Urothelium cell line (cell line): Measurements from ENCODE around the gene PARD3.

Source experiments
- DNase-seq: peaks from one replicate; pipeline ENCODE4 v3.0.0; 2011; ENCODE audit warnings: low spot score, mixed read lengths
- FAIRE-seq: peaks from 2 replicates; lab custom pipeline; 2011; peaks lifted over from hg19 to GRCh38; lab: Jason Lieb, UNC

Gene PARD3

GRCh38 chr10:34551295-34551694 is 263.8 kb downstream of the PARD3 start:
- no peak for DNase-seq
- FAIRE-seq = no peak

DNA sequence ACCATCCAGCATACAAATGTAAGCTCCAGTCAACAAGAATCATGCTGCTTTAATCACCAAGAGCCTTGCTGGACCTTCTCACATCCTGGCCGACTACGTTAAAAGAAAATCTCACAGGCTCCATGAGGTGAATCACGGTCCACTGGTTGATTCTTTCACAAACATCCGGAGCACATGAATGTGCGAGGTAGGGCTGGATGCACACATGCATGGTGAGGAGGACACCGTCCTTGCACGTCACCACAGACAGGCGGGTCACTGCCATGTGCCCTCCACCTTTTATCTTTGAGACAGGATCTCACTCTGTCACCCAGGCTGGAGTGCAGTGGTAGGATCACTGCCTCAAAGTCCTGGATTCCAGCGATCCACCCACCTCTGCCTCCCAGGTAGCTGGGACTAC is 265.1 kb downstream of the PARD3 start:
- FAIRE-seq = peak; percentile 46

GRCh38 chr10:34549001-34549400 is 266.1 kb downstream of the PARD3 start:
- FAIRE-seq = no peak
- no peak for DNase-seq

More for the DNA sequence above, 265.1 kb downstream of the PARD3 start:
- DNase-seq = no peak

GRCh38 chr10:34548466-34548865 is 266.6 kb downstream of the PARD3 start:
- no peak for DNase-seq
- no peak for FAIRE-seq

DNA sequence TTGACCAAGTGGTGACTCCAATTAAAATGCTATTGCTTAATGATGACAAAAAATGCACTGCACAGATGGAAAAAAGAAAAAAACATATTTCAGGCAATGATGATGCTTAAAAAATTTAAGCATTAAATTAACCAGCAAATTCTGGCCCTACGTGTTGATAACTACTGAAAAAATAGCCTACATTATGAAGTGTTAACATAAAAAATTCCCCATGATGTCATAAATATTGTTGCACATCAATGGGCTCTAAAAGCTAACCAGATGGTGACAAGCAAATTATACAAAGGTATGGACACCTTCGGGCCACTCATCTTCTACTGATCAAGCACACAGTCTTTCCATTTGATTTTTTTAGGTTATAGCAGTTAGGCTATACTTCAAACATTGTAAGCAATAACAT is 267.4 kb downstream of the PARD3 start:
- DNase-seq (no peak), FAIRE-seq (no peak)

DNA sequence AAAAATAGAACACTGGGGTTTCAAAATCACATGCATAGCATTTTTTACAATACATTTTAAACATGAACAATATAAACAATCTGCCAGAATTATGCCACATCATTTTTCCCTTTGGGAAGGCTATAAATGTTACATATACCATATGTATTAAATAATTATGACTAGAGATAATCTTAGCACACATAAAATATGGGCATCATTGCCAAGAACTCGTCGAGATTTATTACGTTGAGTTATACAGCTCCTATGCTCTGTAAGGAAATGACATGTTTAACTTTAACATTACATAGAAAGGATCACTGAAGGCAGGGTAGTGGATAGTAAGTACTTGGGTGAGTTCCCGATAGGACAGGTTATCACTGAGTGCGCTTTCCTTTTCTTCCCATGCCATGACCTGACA is 267.8 kb downstream of the PARD3 start:
- no peak for DNase-seq
- FAIRE-seq = no peak

DNA sequence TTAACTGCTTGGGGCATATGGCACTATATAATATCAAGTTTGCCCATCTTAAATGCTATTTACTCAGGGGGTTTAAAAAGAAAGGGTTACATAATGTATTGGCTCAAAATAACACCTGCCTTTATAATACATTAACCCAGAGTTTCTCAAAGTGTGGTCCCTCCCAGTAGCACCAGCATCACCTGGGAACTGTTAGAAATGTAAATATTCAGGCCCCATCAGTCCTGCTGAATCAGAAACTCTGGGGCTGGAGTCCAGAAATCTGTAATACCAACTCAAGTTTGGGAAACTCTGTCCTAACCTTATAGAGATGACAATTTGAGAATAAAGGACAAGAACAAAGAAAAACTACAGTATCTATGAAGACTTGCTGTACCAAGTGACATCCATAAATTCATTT is 270.7 kb downstream of the PARD3 start:
- no peak for FAIRE-seq
- DNase-seq = no peak

DNA sequence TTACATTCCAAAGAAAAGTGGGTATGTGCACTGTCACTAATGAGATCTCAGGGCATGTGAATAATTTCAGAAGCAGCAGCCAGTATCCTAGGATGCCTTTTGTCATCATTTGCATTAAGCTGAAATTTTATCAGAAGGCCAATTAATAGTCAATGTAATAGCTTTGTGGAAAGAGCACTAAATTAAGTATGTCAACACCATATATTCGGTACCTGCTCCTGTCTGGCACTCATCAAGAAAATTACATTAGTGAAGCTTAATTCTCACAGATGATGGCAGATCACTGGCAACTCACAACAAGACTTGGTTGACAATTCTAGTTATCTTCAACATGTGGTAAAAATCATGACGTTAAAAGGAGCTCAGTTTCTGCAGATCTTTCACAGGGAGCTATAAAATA is 271.4 kb downstream of the PARD3 start:
- no peak for FAIRE-seq
- no peak for DNase-seq

GRCh38 chr10:34540492-34540891 is 274.6 kb downstream of the PARD3 start:
- DNase-seq (no peak), FAIRE-seq (no peak)

DNA sequence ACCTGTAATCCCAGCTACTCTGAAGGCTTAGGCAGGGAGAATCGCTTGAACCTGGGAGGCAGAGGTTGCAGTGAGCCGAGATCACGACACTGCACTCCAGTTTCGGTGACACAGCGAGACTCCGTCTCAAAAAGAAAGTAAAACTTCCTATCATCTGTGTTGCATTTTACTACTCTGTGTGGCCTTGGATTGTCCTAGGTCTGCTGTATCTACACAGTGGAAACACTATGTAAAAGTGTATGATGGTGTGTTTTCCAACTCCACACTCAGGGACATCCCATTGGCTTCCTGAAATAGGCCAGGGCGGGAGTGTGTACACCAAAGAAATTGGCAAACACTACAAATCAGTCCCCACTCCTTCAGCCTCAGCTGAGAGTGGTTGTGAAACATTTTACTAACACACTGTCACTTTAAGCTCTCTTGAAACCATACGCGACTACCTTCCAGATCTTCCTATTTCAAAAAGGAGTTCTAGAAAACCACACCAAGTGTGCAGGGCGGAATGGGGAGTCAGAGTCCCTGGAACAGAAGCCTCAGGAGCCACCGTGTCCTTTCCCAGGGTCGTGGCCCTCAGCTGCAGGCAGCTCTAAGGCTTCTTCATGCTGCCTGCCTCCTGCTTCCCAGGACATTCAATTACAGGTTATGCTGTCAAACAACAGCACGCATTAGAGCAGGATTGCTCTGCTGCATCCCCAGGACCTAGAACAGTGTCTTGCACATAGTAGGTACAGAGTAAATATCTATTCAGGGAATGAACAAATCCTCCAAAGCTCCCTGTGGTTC is 275.4 kb downstream of the PARD3 start:
- no peak for DNase-seq
- no peak for FAIRE-seq

GRCh38 chr10:34538281-34538829 is 276.7 kb downstream of the PARD3 start:
- FAIRE-seq = no peak
- no peak for DNase-seq

DNA sequence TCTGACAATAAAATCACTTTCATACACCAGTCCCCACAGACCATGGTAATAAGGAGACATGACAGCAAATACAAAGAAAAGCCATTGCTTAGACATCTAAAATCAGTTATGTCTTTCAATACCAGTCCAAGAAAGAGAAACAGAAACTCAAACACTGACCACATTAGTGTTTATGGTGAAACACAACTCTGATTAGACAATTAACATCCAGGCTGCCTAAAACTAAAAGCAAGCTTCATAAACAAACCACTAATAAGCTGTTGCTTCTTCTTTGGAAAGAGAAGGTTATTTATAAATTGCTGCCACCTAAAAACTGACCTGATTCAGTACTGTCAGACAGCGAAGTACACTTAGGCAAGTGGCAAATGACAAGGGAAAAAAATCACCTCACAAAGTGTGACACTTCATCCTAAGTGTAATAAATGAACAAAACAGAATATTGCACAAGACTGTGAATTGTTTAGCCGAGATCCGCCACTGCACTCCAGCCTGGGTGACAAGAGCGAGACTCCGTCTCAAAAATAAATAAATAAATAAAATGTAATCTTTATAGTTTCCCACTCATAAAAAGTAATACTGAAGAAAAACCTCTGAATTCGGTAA is 277.4 kb downstream of the PARD3 start:
- DNase-seq (no peak), FAIRE-seq (no peak)

GRCh38 chr10:34535872-34536271 is 279.2 kb downstream of the PARD3 start:
- FAIRE-seq (no peak), DNase-seq (no peak)

- DNase-seq = no peak
- no peak for FAIRE-seq
These were observed 284.3 kb downstream of the PARD3 start for GRCh38 chr10:34530778-34531177.

DNA sequence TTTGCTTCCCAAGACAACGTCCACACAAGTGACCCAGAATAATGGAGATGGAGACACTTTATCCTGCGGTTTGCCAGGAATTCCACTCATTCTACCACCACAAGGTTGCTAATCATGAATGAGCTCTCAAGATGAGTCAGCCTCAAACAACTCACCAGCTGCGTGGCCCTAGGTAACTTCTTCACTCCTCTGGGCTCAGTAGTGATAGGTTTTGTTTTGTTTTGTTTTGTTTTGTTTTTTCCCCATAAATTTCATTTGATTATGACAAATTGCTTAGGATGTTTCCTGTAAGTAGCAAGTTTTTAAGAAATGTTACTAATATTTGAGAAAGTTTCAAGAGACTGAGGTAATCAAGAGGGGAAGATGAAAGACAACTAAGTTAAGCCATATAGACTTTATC is 286.8 kb downstream of the PARD3 start:
- FAIRE-seq (peak; percentile 48), DNase-seq (peak; percentile 80)

DNA sequence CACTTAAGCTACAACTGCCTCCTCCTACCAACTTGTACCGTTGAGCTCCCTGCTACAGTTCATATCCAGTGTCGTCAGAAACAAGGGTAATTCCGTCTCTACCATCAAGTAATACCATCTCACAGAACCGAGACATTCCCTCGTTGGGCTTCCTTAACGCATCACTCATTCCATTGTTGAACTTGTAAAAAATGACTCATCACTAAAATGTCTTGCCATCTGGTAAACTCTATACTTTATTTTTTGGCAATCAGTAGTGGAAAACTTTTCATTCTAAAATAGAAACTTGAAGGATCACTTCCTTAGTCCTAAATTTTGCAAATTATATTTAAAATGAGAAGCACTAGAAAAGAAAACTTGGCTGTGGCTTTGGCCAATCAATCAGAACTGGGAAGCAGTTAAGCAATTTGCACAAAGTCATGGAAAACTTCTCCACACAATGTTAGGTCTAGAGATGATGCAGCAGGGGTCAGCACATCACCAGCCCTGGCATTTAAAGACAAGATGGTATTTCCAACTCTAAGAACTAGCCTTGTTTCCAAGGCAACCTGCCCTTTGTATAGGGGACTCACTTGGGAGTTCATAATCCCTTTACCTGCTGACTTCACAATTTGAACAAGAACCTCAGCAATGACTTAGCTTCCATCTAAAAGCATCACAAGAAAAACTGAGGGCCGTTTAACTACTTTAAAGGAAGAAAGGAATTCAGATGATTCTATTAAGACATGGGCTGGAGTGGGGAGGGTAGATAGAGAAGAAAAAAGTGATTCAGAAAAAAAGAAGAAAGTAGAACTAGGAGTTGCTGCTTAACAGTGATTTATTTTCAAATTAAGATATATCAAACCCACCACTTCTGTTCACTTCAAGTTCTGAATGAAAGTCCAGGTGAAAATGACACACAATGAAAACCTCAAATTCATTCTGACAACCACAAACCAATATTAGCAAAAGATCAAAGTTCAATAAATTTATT is 288.1 kb downstream of the PARD3 start:
- peak; percentile 63 for DNase-seq
- FAIRE-seq = peak; percentile 30

DNA sequence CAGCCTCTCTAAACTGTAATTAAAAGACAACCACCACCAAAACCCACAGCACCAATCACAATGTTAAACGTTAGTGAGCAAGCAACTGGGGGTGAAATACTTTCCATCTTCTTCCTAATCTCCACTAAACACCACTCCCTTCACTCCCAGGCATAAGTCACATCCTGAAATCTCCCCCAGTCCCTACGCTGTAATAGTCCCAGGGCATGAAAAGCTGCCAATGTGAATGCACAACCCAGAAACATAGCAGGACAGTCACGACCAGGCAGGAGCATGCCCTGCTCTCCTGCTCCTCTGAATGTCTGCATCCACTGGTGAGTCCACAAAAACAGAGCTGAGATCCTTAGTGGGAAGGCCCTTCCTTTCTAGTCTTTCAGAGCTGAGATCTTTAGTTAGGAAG is 288.9 kb downstream of the PARD3 start:
- peak; percentile 93 for FAIRE-seq

GRCh38 chr10:34524369-34525091 is 290.6 kb downstream of the PARD3 start:
- FAIRE-seq = no peak
- DNase-seq = no peak

More for the DNA sequence above, 288.9 kb downstream of the PARD3 start:
- DNase-seq = peak; percentile 36

DNA sequence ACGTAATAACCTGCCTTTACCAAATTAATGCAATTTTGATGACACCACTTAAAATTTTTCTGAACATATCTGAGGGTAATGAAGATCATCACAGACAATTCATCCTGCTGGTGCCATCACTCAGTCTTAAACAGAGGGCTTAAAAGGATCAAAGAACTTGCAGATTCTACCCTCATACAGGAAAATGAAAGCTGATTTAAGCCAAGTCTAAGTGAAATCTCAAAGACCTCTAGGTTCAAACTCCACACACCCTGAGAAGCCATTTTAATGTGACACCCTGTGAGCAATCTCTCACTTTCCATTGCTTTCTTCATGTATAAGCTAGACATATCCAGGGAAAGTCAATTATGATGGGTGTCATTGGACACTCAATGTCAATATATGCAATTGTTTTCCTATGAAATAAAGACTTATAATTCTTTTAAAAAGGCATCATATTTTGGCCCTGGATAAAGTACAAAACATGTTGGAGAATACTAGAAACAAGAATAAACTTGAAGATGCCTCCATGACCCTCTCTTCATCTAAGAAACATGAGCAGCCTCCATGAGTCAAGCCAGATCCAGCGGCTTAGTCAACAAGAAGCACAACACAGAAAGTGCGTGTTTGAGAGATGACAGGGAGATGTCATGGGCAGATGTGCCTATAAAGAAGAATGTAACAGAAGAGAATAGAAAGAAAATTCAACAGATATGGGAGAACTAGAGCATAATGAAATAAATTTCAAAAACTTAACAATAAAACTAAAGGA is 291.9 kb downstream of the PARD3 start:
- FAIRE-seq (no peak), DNase-seq (no peak)

- FAIRE-seq (no peak), DNase-seq (peak; percentile 10)
These were observed 292.6 kb downstream of the PARD3 start for GRCh38 chr10:34522546-34522945.
